Mononuclear cell (primary cell): Measurements from ENCODE around the gene SIVA1. TPM values are rescaled to one million over a fixed set of nuclear protein-coding genes. Genes with fewer than 3 reads are reported as not detected.

Experiments
- H3K27me3 ChIP-seq: 2 replicates; pipeline ENCODE4 v1.6.0; 2011; ENCODE audit warnings: low read length, control low read depth; ENCODE audit not compliant: insufficient read depth
- H3K4me1 ChIP-seq: 2 replicates; pipeline ENCODE4 v1.5.1; 2011; ENCODE audit warnings: mild to moderate bottlenecking, low read length, control low read depth; ENCODE audit not compliant: insufficient read depth
- H3K4me3 ChIP-seq: 2 replicates; pipeline ENCODE4 v1.5.1; 2011; ENCODE audit warnings: mild to moderate bottlenecking, low read length, moderate library complexity
- H3K9me3 ChIP-seq: 2 replicates; pipeline ENCODE4 v1.5.1; 2011; ENCODE audit warnings: low read depth, mild to moderate bottlenecking, control low read depth, low read length
- total RNA-seq: library from RNA; depleted of rRNA; stranded (reverse); fragments of >200 nt; gene quantifications from one replicate; pipeline ENCODE4 v1.2.3, GENCODE V29; 2012

The SIVA1 gene
- total RNA-seq, 1 donor: 66.9 TPM

GRCh38 chr14:104803280-104803911 is 50.4 kb downstream of the SIVA1 start:
- Histone ChIP-seq H3K9me3 (no peaks in the 10 kb centered on the region), H3K4me3 (no peak overlapping the region), H3K27me3 (no peaks in the 10 kb centered on the region), H3K4me1 (peaks cover 21% of the 10 kb centered on the region)

DNA sequence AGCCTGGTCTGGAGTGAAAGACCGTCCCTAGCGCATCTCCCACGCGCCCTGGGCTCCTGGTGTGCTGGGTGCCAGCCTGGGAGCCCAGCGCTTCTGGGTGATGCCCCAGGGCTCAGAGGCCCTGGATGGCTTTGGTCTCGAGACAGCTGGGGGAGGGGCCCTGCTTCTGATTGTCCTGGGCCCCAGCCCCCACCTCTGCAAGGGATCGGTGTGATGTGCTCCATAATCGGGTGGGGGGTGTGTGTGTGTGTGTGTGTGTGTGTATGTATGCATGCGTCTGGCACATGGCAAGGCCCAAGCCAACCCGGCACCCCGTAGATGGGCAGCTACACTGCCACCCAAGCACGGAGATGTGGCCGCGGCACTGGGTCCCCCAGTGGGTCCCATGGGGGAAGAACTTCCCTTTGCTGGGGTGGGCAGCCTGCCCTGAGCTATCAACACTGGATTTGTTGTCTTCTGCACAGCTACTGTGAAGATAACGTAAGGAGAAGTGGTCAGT is 51.0 kb downstream of the SIVA1 start:
- H3K27me3 ChIP-seq: no peaks in the 10 kb centered on the region
- peaks cover 21% of the 10 kb centered on the region for H3K4me1 ChIP-seq
- no peak overlapping the region for H3K4me3 ChIP-seq
- no peaks in the 10 kb centered on the region for H3K9me3 ChIP-seq

GRCh38 chr14:104804481-104805325 is 51.8 kb downstream of the SIVA1 start:
- Histone ChIP-seq H3K9me3 (no peaks in the 10 kb centered on the region), H3K4me3 (no peak overlapping the region), H3K4me1 (peaks cover 20% of the 10 kb centered on the region), H3K27me3 (no peaks in the 10 kb centered on the region)

GRCh38 chr14:104805326-104805678 is 52.4 kb downstream of the SIVA1 start:
- Histone ChIP-seq H3K9me3 (no peaks in the 10 kb centered on the region), H3K4me1 (peaks cover 16% of the 10 kb centered on the region), H3K27me3 (no peaks in the 10 kb centered on the region), H3K4me3 (no peak overlapping the region)

- no peak overlapping the region for H3K4me3 ChIP-seq
- H3K4me1 ChIP-seq: peaks cover 14% of the 10 kb centered on the region
- H3K9me3 ChIP-seq: no peaks in the 10 kb centered on the region
- H3K27me3 ChIP-seq: no peaks in the 10 kb centered on the region
Measured at GRCh38 chr14:104805941-104806624, 53.1 kb downstream of the SIVA1 start.

GRCh38 chr14:104806625-104807465 is 53.9 kb downstream of the SIVA1 start:
- Histone ChIP-seq H3K27me3 (no peaks in the 10 kb centered on the region), H3K4me3 (no peak overlapping the region), H3K9me3 (no peaks in the 10 kb centered on the region), H3K4me1 (peaks cover 6% of the 10 kb centered on the region)

GRCh38 chr14:104808456-104808855 is 55.5 kb downstream of the SIVA1 start:
- no peaks in the 10 kb centered on the region for H3K27me3 ChIP-seq
- no peak overlapping the region for H3K4me3 ChIP-seq
- H3K9me3 ChIP-seq: no peaks in the 10 kb centered on the region
- no peaks in the 10 kb centered on the region for H3K4me1 ChIP-seq

Other genes with a start within 250 kb of the SIVA1 start
- not detected for gene C14orf180, start 173.4 kb upstream of the SIVA1 start, total RNA-seq
- not detected for gene TMEM179, start 148.4 kb upstream of the SIVA1 start, total RNA-seq
- gene INF2, start 63.5 kb upstream of the SIVA1 start, total RNA-seq: 21.6 TPM
- 1.9 TPM for gene ADSS1, start 28.9 kb upstream of the SIVA1 start, total RNA-seq
- gene AKT1, start 42.6 kb downstream of the SIVA1 start, total RNA-seq: 86.8 TPM
- 2.9 TPM for gene ZBTB42, start 48.0 kb downstream of the SIVA1 start, total RNA-seq
- 1.0 TPM for gene CEP170B, start 112.1 kb downstream of the SIVA1 start, total RNA-seq
- gene PLD4, start 171.7 kb downstream of the SIVA1 start, total RNA-seq: 15.3 TPM
- gene AHNAK2, start 225.2 kb downstream of the SIVA1 start, total RNA-seq: 0.10 TPM
- 0.94 TPM for gene CLBA1, start 232.6 kb downstream of the SIVA1 start, total RNA-seq